ENCODE measurements around the gene MAMSTR. TPM values are rescaled to one million over a fixed set of nuclear protein-coding genes. Genes with fewer than 3 reads are reported as not detected.
A peak's percentile ranks its signal among the peaks of the same experiment; 100 is the strongest.

Gene MAMSTR
- total RNA-seq, 4 donors from 2014 or later: 0.57 to 1.6 (median 1.5) TPM

DNA sequence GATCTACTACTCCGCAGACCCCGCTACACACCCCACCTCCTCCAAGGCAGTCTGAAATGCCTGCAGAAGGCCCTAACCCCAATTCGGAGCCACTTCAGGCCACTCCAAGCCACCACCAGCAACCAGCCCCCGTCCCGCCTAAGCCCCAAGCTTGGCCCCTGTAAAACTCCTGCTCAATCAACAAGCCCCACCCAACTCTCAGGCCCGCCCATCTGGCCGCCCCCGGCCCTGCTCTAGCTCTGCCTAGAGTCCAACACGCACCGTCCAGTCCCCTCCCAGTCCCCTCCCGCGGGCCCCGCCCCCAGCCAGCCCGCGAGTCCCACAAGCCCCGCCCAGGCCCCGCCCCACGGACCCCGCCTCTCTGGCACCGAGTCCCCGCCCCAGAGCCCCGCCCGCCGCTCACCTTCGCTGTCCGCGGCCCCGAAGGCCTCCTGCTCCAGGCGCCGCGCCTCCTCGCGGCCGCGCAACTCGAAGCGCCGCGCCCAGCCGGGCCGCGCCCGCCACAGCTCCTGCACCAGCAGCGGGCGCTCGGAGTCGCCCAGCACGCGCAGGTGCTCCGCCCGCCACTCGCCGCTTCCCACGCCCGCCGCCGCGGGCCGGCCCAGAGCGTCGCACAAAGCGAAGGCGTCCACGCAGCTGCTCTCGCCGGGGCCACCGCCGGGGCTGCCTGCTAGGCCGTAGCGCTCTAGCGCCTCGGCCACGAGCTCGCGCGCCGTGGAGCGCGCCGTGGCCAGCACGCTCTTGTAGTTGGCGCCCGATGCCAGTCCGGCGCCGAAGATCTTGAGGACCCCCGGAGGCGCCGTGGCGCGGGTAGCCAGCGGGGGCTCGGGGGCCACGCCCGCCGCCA is 19.3 kb upstream of the MAMSTR start:
- Histone ChIP-seq H3K9me3 (no peaks in the 10 kb centered on the region), H3K4me1 (peaks cover 40% of the 10 kb centered on the region), H3K27ac (peak overlapping the region; percentile 69), H3K27me3 (no peaks in the 10 kb centered on the region), H3K4me3 (peak overlapping the region; percentile 61), H3K36me3 (no peaks in the 10 kb centered on the region)
- 3% methylated on average over 36 of the region's 96 CpGs for WGBS
- TF ChIP-seq, protein P1, sequence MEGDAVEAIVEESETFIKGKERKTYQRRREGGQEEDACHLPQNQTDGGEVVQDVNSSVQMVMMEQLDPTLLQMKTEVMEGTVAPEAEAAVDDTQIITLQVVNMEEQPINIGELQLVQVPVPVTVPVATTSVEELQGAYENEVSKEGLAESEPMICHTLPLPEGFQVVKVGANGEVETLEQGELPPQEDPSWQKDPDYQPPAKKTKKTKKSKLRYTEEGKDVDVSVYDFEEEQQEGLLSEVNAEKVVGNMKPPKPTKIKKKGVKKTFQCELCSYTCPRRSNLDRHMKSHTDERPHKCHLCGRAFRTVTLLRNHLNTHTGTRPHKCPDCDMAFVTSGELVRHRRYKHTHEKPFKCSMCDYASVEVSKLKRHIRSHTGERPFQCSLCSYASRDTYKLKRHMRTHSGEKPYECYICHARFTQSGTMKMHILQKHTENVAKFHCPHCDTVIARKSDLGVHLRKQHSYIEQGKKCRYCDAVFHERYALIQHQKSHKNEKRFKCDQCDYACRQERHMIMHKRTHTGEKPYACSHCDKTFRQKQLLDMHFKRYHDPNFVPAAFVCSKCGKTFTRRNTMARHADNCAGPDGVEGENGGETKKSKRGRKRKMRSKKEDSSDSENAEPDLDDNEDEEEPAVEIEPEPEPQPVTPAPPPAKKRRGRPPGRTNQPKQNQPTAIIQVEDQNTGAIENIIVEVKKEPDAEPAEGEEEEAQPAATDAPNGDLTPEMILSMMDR (IDR thresholded peaks at IDR 0.05): peak in 1 of 2 donors; percentile 56
- TF ChIP-seq EP300 (IDR thresholded peaks at IDR 0.05) (no peak), POLR2A (IDR thresholded peaks at IDR 0.05) (peak in 1 of 2 donors; percentile 16), POLR2AphosphoS5 (IDR thresholded peaks at IDR 0.05) (no peak)
- DNase-seq (ENCODE audit: low spot score in 2 of 2): peak; percentile 93 to 95

DNA sequence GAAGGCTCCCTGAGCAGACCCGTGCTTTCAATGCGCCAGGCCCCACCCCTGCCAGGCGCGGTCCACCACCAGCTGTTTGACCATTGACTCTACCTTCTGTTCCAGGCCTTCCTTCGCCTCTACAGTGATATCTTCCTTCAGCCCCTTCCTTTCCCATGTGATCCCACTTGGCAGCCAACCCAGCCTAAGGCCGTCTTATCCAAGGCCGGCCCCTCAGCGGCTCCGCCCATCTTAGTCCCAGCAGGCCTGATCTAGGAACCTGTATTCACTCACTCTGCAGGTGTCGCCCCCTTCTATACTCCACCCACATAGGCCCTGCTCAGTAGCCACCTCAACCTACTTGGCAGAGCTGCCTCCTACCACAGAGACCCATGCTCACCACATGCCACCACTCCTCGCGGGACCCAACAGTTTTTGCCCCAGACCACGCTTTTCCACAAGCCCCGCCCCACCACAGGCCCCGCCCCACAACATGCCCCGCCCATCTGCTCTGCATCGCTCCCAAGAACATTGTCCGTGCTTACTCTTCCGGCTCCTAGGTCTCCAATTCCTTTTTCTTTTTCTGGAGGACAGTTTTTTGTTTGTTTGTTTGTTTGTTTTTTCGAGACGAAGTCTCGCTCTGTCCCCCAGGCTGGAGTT is 18.0 kb upstream of the MAMSTR start:
- Histone ChIP-seq H3K27ac (no peak overlapping the region), H3K4me1 (peaks cover 40% of the 10 kb centered on the region), H3K27me3 (no peaks in the 10 kb centered on the region), H3K36me3 (no peaks in the 10 kb centered on the region), H3K4me3 (no peak overlapping the region), H3K9me3 (no peaks in the 10 kb centered on the region)
- WGBS: 63% methylated on average over 22 of the region's 22 CpGs
- TF ChIP-seq EP300 (IDR thresholded peaks at IDR 0.05) (no peak), POLR2A (IDR thresholded peaks at IDR 0.05) (no peak), POLR2AphosphoS5 (IDR thresholded peaks at IDR 0.05) (no peak)
- TF ChIP-seq, protein P1 (IDR thresholded peaks at IDR 0.05): no peak
- DNase-seq (ENCODE audit: low spot score in 2 of 2): no peak

DNA sequence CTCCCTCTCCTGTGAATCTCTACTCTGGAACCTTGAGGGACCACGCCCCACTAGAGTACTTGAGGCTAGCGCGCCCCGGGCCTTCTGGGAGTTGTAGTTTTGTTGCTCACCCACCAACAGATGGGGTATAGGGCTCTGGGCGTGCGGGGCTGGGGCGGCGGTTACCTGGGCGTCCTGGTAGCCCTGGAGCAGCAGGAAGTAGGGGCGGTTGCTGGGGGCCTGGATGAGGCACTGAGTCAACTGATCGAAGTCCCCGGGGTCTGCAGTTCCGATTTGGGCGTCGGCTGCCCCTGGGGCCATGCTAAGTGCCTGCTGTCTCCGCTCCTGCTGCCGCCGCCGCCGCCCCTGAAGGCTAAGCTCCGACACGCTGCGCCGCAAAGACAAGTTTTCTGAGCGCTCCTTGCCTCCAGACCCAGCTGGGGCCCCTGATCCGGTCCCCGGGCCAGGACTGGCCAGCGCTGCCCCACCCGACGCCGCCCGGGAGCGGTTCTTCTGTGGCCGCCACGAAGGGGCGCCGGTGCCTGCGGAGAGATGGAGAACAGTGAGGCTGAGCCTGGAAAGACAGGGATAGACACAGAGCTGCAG is 15.6 kb upstream of the MAMSTR start:
- H3K4me1 ChIP-seq: peaks cover 24% of the 10 kb centered on the region
- no peak overlapping the region for H3K27ac ChIP-seq
- DNase-seq (ENCODE audit: low spot score in 2 of 2): no peak
- no peaks in the 10 kb centered on the region for H3K9me3 ChIP-seq
- WGBS: 36% methylated on average over 20 of the region's 38 CpGs
- H3K27me3 ChIP-seq: no peaks in the 10 kb centered on the region
- no peaks in the 10 kb centered on the region for H3K36me3 ChIP-seq
- peak overlapping the region; percentile 28 for H3K4me3 ChIP-seq
- TF ChIP-seq POLR2A (IDR thresholded peaks at IDR 0.05) (no peak), POLR2AphosphoS5 (IDR thresholded peaks at IDR 0.05) (no peak), EP300 (IDR thresholded peaks at IDR 0.05) (no peak)
- TF ChIP-seq, protein P1 (IDR thresholded peaks at IDR 0.05): no peak

DNA sequence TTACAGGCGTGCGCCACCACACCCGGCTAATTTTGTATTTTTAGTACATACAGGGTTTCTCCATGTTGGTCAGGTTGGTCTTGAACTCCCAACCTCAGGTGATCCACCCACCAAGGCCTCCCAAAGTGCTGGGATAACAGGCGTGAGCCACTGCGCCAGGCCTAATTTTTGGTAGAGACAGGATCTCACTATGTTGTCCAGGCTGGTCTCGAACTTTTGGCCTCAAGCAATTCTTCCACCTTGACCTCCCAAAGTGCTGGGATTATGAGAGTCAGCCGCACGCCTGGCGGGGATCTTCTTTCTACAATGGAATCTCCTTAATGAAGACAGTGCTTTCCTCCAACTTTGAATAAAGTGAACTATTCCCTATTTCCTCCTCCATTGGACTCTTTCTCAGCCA is 15.1 kb upstream of the MAMSTR start:
- 92% methylated on average over 9 of the region's 9 CpGs for WGBS
- Histone ChIP-seq H3K27ac (no peak overlapping the region), H3K27me3 (no peaks in the 10 kb centered on the region), H3K4me1 (peaks cover 19% of the 10 kb centered on the region), H3K4me3 (no peak overlapping the region), H3K9me3 (no peaks in the 10 kb centered on the region), H3K36me3 (no peaks in the 10 kb centered on the region)
- no peak for DNase-seq (ENCODE audit: low spot score in 2 of 2)
- TF ChIP-seq, protein P1 (IDR thresholded peaks at IDR 0.05): no peak
- TF ChIP-seq EP300 (IDR thresholded peaks at IDR 0.05): no peak
- TF ChIP-seq POLR2A (IDR thresholded peaks at IDR 0.05): no peak
- TF ChIP-seq POLR2AphosphoS5 (IDR thresholded peaks at IDR 0.05): no peak

DNA sequence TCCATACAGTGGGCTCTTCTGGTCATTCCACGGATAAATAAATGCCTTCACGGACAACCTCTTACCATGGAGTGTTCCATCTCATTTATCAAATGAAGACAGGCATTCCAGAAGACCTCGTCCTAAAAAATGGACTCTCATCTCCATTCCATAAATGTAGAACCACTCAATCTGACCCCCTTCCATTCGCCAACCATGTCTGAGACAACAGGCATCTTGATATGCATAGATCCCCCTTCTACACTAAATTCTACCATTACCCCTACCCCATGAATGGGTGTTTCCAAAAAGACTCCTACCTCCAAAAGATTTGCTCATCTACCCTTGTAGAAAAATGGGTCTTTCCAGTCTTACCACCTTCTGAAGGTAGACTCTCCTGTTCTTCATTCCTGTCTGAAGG is 11.9 kb upstream of the MAMSTR start:
- H3K27me3 ChIP-seq: no peaks in the 10 kb centered on the region
- TF ChIP-seq EP300 (IDR thresholded peaks at IDR 0.05) (no peak), POLR2A (IDR thresholded peaks at IDR 0.05) (no peak), POLR2AphosphoS5 (IDR thresholded peaks at IDR 0.05) (no peak)
- TF ChIP-seq, protein P1 (IDR thresholded peaks at IDR 0.05): no peak
- H3K4me1 ChIP-seq: peaks cover 7% of the 10 kb centered on the region
- H3K27ac ChIP-seq: no peak overlapping the region
- no peaks in the 10 kb centered on the region for H3K9me3 ChIP-seq
- DNase-seq (ENCODE audit: low spot score in 2 of 2): no peak
- no peaks in the 10 kb centered on the region for H3K36me3 ChIP-seq
- WGBS: 93% methylated on average over 4 of the region's 4 CpGs
- H3K4me3 ChIP-seq: no peak overlapping the region
